Activated CD8-positive, alpha-beta memory T cell treated with anti-CD3 and anti-CD28 coated beads, Interleukin-2, amount 50 U/mL, for 1 hour (primary cell): ENCODE measurements around the gene MNT.
A peak's percentile ranks its signal among the peaks of the same experiment; 100 is the strongest.

Experiments used
- DNase-seq: peaks from one replicate; pipeline ENCODE4 v3.0.0-alpha.2; 2020; ENCODE audit errors: extremely low read depth

MNT gene

DNA sequence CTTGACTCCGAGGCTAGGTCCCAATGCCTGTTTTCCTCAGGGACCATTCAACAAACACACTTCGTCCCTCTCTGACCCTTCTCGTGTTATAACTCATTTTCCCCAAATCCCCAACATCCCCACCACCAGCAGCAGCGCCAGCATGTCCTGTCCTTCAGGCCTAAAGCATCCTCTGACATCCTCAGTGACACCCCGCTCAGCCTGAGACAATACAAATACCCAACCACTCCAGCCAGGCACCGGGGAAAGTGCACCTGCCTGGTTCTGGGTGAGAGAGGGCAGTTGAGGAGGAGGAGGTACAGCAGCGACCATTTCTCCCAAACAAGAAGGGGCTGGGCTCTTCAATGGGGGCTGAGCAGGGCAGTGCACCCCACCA is 4.7 kb downstream of the MNT start:
- no peak for DNase-seq

DNA sequence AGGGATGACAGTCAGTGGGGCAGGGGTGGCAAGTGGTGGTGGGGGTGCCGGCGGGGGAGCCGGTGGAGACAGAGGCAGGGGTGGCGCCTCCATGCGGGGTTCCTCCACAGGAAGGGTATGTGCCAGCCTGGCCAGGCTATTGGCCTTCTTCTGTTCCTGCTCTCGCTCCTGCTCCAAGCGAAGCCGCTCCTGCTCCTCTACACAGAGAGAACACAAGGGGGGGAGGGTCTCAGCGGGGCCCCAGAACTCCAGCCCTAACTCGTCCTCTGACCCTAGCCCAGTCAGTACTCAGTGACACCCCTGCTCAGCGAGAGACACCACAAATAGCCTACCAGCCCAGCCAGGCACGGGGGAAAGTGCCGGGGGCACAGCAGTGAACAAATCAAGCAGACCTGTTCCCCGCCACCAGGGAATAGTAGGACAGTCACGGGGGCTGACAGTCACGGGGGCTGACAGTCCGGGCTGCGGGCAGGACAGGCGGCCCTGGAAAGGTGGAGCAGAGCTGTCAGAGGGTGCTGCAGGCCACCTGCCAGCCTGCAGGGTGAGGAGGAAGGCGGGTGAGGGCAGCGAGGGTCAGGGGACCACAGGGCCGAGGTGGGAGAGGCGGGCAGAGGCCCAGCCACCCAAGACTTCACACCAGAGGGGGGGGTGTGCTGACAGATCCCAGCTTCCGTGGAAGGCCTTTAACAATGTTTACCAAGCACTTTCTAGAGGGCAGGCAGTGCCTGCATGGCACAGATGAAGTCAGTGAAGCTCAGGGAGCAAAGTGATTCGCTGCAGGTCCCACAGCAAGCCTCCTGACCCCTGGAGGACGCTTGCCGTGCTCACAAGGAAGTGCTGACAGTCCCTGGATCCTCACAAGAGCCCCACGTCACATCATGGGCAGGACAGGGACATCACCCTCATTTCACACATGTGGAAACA is 5.3 kb downstream of the MNT start:
- no peak for DNase-seq

DNA sequence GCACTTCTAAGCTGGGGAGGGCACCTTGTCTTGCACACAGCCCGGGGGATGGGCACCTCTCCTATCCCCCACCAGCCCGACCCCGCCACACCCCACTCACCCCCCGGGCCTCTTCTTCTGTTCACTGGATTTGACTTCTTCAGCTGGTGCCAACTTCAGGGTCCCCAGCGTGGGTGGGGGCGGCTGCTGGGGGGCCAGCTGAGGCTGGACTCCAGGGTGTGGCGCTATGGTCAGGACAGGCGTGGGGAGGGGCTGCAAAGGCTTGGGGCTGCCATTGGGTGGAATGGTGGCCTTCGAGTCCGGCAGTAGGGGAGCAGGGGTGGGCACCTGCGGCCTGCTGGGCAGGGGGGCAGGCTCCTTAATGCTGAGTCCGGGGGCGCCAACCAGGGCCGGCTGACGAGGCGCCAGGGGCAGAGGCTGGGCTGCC is 6.1 kb downstream of the MNT start:
- no peak for DNase-seq

DNA sequence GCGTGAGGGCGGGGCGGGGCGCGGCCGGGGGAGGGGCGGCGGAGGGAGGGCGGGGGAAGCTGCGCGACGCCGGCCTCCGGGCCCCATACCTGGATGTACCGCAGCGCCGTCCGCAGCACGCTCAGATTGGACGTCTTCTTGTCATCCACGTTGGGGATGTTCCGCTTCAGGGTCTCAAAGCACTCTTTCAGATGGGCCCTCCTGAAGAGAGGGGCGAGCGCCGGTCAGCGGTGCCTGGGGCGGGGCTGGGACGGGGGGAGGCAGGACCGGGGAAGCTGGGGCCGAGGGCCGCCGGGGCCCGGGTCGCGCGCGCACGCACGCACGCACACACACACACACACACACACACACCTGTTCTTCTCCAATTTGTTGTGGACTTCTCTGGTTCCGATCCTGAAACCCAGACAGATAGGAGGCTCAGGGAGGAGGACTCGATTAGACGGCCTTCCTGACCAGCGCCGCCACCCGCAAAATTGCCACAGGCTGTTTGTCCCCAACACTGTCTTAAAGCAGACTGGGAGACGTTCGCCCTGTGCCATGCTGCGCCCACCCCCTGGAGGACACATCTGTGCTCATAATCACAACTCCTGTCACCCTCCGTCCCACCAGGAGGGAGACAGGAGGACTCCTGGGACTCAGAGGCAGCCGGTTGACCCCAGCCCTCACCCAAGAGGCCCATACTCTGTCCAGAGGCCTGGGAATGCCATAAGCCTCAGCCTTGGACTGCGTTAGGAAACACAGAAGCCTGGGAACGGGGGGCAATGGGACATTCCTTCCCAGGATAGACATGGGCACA is 6.7 kb downstream of the MNT start:
- no peak for DNase-seq

DNA sequence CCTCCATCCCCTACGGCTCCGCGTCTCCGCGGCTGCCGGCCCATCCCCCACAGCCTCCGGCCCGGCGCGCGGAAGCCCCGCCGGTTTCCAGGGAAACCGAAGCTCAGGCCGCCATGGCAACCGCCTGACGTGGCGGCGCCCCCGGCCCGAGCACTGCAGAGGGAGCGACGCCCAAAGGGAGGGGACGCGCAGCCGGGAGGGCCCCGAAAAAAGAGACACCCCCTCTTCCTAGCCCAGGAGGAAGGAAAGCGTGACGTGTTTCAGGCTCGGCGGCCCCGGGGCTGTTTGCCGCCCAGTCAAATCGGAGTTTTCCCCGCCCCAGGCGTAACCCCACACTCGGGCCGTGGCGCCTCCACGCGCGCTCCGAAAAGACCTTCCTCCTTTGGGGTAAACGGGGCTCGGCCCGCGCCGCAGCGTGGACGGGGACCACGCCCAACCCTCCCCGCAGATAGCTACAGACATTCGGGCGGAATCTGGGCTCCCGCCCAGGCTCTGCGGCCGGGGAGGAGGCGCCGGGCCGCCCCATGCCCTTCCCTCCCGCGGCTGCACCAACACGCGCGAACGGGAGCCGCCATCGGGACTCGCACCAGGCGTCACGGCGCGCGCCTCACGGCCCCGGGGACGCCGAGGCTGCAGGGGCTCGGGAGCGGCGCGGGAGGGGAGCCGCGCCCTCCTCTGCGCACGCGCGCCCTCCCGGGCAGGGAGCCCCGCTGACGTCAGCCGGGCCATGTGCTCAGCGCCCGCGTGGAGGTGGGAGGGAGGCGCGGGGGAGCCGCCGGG is 7.5 kb downstream of the MNT start:
- peak; percentile 84 for DNase-seq

DNA sequence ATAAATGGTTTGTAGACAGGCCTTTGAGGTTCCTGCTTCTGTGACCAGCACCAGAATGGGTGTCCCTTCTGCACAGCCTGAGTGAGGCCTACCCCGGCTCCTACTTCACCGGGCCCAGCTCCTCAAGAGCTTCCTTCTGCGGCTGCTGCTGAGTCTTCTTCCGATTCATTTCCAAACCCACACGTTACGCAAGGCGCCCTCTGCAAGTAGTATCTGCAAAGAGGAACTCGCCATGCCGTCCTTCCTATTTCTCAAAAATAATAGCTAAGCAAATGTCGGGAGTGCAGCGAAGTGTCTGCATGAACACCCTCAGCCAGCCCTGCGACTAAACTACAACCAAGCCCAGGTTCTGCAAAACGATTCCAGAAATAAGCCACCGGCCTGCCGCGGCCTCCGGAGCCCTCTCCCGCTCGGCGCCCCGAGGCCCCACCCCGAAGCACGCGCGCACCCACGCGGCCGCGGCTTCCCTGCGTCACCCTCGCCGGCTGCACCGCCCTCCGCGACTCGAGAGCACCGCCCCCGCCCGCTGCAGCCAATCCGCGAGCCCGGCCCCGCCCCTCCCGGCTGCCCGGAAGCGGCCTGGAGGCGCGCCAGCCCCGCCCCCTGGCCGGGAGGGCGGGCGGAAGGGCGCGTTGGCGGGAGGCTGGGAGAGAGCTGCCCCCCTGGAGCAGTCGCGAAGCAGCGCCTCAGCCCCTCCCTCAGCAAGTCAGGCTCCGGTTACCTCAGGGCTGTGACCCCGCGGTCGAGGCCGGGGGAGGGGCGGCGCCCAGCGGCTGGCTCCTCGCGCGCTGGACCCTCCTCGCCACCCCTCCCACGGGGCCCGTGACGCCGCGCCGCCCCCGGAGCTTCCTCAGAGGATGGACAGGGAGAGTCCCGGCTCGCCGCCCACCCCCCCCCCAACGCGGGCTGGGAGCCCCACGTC is 8.3 kb downstream of the MNT start:
- peak; percentile 88 for DNase-seq

DNA sequence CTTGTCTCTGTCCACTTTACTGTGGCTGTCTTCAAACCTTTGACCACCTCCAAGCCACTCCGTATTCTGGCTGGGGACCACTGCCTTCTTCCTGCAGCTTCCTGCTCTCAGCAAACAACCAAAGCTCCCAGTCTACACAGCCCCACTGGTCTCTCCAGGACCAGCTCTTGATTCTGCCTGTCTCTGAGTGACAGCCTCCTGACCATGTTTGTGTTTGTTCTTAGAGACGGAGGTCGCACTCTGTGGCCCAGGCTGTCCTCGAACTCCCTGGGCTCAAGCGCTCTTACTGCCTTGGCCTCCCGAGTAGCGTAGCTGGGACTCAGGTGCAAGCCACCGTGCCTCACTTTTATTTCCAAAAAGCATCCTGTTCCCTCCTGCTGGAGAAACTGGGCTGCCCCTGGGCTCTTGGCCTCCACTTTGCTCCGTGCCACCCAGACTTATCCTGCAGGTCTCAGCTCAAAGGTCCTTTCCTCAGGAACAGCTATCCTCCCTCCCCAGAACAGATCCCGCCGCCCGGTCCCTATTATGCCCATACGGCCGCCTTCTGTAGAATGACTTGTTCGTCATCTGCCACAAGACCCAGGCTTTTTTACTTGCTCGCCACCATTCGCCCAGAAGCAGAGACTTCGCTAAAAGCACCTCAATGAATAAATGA is 9.1 kb downstream of the MNT start:
- DNase-seq: no peak

DNA sequence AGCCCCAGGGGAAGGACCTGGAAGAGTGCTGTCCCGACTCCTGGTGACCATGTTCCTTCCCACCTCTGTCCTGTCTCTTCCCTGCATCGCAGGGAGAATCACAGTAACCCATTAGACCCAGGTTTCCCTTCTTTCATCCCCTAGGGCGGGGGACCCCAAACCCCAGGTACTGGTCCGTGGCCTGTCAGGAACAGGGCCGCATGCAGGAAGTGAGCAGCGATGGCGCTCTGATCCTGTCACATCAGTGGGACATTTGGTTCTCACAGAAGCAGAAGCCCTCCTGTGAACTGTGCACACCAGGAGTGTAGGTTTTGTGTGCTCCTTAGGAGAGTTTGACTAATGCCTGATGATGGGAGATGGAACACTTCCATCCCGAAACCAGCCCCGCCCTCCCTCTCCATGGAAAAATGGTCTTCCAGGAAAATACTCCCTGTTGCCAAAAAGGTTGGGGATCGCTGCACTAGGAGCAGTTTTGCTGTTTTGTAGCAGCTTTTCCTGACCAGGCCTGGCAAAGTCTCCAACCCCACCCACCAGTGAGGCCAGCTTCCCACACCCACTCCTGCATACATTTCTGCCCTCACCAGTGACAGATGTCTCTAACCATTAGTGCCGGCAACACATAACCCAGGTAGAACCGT is 10.5 kb downstream of the MNT start:
- no peak for DNase-seq

DNA sequence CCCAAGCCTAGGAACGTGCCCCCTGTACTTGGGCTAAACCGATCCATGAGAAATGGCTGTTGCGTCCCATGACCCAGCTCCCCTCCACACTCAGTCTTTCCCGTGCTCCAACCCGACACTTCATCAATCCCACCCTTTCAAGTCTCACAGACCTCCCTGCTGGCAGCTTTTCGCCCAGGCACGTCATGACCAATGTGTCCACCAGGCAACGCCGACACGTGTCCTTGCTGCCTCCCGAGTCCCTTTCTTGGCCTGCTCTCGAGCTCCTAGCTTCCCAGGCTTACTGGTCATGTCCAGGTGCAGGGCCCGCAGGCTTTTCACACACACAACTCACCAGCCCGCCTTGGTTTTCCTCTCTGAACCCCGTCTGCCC is 12.2 kb downstream of the MNT start:
- DNase-seq: no peak

DNA sequence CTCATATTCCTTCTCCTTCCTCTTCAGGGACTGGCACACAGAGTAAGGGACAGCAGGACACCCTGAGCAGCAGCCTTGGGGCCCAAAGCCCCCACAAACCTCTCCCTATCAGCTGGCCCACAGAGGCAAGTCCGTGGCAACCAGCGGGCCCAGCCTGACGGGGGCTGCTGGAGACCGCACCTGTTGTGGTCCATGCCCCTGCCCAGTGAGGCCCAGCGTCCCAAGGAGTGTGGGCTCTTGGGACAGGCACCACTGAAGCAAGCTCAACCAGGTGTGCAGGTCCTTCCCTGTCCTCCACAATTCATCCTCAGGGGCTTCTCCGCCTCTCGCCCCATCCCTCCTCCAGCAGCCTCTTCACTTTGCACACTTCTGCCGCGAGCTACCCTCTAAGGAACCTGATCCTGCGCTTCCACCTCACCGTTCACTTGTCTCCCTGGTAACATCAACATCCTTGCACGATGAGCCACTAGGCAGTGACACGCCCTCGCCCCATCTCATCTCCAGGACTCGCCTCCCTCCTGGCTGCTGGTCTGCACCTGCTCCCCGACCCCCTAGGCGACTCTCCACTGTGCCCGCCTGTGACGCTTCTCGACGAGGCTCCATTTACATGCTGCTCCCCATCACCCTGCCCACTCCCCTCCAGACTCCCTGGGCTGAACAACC is 12.7 kb downstream of the MNT start:
- DNase-seq: no peak

DNA sequence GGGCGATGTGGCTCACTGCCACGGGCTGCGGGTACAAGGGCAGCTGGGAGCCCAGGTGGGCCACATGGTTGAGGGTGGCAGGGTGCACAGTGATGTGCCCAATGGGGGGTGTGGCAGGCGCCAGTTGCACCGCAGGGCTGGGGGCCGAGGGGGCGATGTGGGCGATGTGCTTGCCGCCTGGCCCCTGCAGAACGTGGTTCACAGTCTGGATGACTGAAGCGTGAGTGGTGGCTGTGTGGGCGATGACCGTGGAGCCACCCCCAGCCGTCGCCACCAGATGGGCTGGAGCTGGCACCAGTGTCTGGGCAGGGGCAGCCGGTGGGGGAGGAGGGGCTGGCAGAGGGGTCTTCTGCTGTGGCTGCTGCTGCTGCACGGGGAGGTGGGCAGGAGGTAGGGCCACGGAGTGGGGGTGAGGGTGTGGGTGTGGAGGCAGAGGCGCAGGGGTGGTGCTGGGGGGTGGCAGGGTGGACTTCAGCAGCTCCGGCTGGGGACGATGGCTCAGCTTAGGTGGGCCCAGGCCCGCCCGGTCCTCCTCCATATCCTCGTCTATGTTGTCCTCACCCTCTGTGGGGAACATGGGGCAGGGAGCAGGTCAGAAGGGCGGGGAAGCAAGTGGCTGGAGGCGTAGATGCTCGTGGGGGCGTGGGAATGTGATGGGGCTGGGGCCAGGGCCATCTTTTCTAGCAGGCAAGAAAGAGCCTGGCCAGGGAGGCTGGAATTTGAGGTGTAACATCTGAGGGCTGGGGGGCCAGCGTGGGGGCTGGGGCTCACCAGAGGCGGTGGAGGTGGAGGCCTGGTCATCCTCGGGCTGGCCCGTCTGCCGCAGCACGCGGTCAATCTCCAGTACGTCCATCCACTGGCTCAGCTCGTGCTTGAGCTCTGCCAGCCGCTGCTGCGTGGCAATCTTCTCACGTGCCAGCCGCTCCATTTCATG is 13.5 kb downstream of the MNT start:
- DNase-seq: no peak

DNA sequence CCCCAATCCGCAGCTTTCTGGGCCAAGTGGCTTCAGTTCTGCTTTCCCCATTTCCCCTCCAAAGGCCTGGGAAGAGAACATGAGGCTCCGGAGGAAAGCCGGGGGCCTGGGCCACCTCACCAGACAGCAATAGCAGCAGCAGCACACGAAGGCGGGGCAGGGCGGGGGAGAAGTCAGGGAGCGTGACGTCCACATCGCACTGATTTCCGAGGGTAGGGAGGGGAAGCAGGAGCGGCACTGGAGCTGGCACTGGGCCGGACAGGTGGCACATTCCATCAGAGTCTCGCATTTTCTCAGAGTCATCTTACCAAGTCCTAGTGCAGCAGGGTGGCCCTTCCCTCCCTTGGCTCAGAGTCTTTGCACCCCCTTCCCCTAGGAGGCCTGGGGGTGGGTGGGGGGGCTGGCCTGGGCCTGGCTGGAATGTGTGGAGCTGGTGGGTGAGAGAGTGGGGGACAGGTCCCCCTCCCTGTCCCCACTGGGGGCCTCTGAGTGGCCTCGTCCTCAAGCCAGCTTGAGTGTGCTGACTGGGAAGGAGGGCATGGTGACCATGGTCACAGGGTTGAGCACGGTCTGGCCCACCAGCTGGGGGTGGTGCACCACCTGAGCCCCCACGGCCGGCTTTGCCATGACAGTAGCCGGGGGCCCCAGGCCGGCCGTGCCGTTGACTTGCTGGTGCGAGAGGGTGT is 14.3 kb downstream of the MNT start:
- DNase-seq: no peak

DNA sequence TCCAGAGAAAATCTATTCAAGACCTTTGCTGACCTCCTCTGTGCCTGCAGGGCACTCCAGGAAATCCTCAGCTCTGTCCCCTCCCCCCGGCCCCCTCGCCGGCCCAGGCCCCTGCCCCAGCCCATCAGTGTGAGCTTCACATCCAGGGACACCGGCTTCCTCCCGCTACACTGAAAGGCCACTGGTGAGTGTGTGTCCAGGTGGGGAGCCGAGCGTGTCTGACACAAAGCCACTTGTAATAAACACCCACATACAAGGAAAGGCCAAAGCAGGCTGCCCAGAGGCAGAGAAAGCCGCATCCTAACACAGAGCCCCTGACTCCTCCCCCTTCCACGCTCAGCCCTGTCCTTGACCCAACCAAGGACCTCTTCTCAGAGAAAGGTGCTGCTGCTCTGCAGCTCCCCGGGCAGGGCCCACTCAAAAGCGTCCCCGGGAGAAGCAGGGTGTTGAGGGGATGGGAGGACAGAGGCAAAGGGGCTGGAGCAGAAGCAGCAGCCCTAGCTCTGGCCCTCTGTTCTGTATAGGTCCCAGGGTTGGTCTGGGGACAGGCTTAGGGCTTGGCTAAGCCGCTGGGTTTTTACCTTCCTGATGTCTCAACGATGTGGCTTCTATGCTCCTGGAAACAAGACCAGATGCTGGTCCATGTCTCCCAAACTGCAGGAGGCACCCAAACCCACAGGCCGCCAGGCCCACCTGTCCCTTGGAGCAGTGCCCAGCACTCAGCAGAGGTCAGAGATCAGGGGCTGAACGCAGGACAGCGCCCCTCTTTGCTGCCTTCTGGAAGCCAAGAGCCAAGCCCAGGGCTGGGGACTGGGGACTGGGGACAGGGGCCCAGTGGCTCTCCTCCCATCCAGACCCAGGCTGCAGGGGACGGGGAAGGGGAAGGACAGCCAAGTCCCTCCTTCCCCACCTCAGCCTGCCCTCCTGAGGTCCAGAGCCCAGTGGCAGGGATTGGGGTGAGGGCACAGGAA is 15.3 kb downstream of the MNT start:
- DNase-seq: no peak

DNA sequence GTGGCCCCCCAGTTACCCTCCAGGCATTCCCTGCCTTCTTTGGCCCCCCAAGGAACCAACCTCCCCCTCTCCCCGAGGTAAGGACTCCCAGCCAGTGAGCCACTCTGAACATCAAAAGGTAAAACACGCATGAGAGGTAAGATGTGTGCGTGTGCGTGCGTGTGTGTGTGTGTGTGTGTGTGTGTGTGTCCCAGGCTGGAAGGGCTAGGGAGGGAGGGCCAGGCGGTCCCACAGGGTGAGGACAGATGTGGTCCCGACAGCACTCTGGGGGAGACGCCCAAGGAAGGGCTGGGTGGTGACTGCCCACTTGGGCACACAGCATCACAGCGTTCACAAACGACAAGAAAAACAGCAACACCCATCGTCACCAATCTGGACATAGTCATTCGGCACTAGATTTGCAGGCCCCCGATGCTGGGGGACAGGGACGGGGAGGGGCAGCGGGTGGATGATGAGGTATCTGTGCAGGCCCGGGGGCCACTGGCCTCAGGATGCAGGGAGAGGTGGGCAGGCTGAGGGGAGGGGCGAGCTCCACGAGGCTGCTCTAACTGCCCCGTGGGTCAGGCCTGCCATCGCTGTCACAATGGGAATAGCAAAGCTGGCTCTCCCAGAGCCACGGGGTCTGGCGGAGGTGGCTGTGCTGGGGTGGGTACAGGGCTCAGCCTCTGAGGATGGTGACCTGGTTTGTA is 16.3 kb downstream of the MNT start:
- DNase-seq: no peak

DNA sequence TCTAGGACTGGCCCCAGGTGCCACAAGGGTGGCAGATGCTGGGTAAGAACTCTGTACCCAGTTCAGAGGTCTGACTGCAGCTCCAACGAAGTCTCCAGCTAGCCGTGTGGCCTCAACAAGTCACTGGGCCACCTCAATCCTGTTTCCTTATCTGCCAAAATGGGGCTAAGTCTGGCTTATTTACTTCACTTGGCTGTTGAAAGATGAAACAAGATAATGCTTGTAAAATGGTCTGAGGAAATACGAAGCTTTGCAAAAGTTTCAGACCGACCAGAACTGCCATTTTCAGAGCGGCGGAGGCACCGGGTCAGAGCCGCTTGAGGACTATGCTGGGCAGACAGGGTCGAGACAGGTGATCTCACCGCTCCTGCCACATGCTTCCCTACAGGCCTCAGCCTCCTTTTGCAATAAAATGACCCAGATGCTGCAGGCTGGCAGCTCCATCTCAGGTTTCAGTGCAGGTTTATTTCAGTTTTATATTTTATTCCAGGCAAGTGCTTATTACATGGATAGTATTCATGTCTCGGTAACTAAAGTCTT is 17.2 kb downstream of the MNT start:
- no peak for DNase-seq
